ENCODE measurements around the gene NHSL2.

NHSL2 gene

DNA sequence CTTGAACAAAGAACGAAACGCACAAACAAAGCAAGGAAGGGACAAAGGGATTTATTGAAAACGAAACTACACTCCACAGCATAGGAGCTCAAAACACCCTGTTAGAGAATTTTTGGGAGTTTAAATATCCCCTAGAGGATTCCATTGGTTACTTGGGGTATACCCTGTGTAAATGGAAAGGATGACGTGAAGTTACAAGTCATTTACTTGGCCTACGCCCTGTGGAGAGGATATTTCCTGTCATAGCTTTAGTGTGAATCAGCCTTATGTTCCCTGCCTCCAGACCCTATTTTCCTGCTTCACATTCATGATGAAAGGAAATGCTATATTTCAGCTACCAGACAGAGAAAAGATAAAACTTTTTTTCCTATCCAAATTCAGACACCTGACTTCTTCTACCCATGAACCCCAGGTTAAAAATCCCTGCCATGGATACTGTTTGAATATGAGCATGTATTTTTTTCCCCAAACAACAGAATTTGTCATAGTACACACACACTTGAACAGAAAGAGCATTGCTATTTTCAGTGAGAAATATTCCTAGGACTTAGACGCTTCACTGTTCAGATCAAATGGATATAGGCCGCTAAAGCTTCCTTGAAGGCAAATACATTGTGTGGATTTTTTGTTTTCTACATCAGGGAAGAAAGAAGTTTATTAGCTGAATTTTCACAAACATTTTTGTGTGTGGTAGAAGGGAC lies 291.3 kb downstream of the NHSL2 start:
- FAIRE-seq (no peak), DNase-seq (ENCODE audit: insufficient read length, low spot score) (no peak)
- TF ChIP-seq, protein P1, sequence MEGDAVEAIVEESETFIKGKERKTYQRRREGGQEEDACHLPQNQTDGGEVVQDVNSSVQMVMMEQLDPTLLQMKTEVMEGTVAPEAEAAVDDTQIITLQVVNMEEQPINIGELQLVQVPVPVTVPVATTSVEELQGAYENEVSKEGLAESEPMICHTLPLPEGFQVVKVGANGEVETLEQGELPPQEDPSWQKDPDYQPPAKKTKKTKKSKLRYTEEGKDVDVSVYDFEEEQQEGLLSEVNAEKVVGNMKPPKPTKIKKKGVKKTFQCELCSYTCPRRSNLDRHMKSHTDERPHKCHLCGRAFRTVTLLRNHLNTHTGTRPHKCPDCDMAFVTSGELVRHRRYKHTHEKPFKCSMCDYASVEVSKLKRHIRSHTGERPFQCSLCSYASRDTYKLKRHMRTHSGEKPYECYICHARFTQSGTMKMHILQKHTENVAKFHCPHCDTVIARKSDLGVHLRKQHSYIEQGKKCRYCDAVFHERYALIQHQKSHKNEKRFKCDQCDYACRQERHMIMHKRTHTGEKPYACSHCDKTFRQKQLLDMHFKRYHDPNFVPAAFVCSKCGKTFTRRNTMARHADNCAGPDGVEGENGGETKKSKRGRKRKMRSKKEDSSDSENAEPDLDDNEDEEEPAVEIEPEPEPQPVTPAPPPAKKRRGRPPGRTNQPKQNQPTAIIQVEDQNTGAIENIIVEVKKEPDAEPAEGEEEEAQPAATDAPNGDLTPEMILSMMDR (IDR thresholded peaks at IDR 0.05; ENCODE audit: insufficient read depth, missing control alignments): no peak
